GM18867 (cell line): ENCODE measurements around the gene SEMA3E.
A peak's percentile ranks its signal among the peaks of the same experiment; 100 is the strongest.
"Not testable (repeated sequence)": the region's sequence is repeated elsewhere in the genome, so short reads cannot be mapped to it uniquely, and the experiment has no call there.

Experiments used
- ATAC-seq: cut with Tn5 transposase; IDR thresholded peaks from one replicate; pipeline ENCODE4 v1.9.1; 2021; ENCODE audit warnings: mild to moderate bottlenecking, moderate library complexity; ENCODE audit not compliant: unreplicated experiment

SEMA3E gene

GRCh38 chr7:83457022-83457892, 191.7 kb downstream of the SEMA3E start:
- peak; percentile 86 for ATAC-seq

- no peak for ATAC-seq
These were observed 192.5 kb downstream of the SEMA3E start for GRCh38 chr7:83456413-83456812.

GRCh38 chr7:83455612-83456011, 193.3 kb downstream of the SEMA3E start:
- ATAC-seq: no peak

GRCh38 chr7:83452256-83452655, 196.7 kb downstream of the SEMA3E start:
- no peak for ATAC-seq

GRCh38 chr7:83451501-83452045, 197.4 kb downstream of the SEMA3E start:
- no peak for ATAC-seq

- no peak for ATAC-seq
These were observed 199.2 kb downstream of the SEMA3E start for GRCh38 chr7:83449781-83450180.

GRCh38 chr7:83447681-83448080, 201.3 kb downstream of the SEMA3E start:
- no peak for ATAC-seq

GRCh38 chr7:83446102-83446669, 202.8 kb downstream of the SEMA3E start:
- no peak for ATAC-seq

- no peak for ATAC-seq
These were observed 206.0 kb downstream of the SEMA3E start for GRCh38 chr7:83442911-83443310.

- ATAC-seq: no peak
These were observed 209.9 kb downstream of the SEMA3E start for GRCh38 chr7:83439026-83439425.

- ATAC-seq: not testable (repeated sequence)
These were observed 218.7 kb downstream of the SEMA3E start for GRCh38 chr7:83430289-83430688.

- no peak for ATAC-seq
These were observed 219.4 kb downstream of the SEMA3E start for GRCh38 chr7:83429493-83429892.

GRCh38 chr7:83427884-83428283, 221.1 kb downstream of the SEMA3E start:
- ATAC-seq: no peak

GRCh38 chr7:83426325-83426724, 222.6 kb downstream of the SEMA3E start:
- no peak for ATAC-seq

- ATAC-seq: no peak
These were observed 229.9 kb downstream of the SEMA3E start for GRCh38 chr7:83419013-83419412.

GRCh38 chr7:83415840-83416239, 233.1 kb downstream of the SEMA3E start:
- ATAC-seq: no peak

GRCh38 chr7:83414947-83415346, 234.0 kb downstream of the SEMA3E start:
- ATAC-seq: no peak

- no peak for ATAC-seq
These were observed 235.1 kb downstream of the SEMA3E start for GRCh38 chr7:83413831-83414230.

- ATAC-seq: no peak
These were observed 235.5 kb downstream of the SEMA3E start for GRCh38 chr7:83413424-83413823.

GRCh38 chr7:83410989-83411591, 237.8 kb downstream of the SEMA3E start:
- ATAC-seq: peak; percentile 76

- no peak for ATAC-seq
These were observed 254.2 kb downstream of the SEMA3E start for GRCh38 chr7:83394776-83395175.

GRCh38 chr7:83388436-83388835, 260.5 kb downstream of the SEMA3E start:
- ATAC-seq: no peak
